ENCODE results near the gene NELL1.
A peak's percentile ranks its signal among the peaks of the same experiment; 100 is the strongest.

- TF ChIP-seq EZH2 (IDR thresholded peaks at IDR 0.05; ENCODE audit: insufficient read depth, poor library complexity, severe bottlenecking) (peak; percentile 68), EZH2phosphoT487 (IDR thresholded peaks at IDR 0.05; ENCODE audit: insufficient read depth, low read depth) (no peak)
Measured at GRCh38 chr11:20668844-20669819, at the start of gene NELL1.
